Peyer's patch (tissue), 4 donors: ENCODE data around the gene RCL1.

Experiments
- CTCF ChIP-seq, 6 experiments: fragments of 450-650 bp in 4 of 6; fragments of 200-600 bp in 2 of 6; sonication (generic) in 1 of 6; IDR thresholded peaks; one replicate each; pipeline ENCODE4 v1.5.1; 2017 to 2019; ENCODE audit warnings: antibody characterized with exemption in 6 of 6, mild to moderate bottlenecking in 3 of 6, moderate library complexity in 1 of 6
- POLR2A ChIP-seq, 2 donors: fragments of 450-650 bp; IDR thresholded peaks; one replicate each; pipeline ENCODE4 v1.5.1; 2017; ENCODE audit warnings: antibody characterized with exemption in 2 of 2, mild to moderate bottlenecking in 2 of 2, moderate library complexity in 2 of 2

- TF ChIP-seq CTCF (IDR thresholded peaks at IDR 0.05) (no peak), POLR2A (IDR thresholded peaks at IDR 0.05) (no peak)
Observed at GRCh38 chr9:4886698-4887097, 94.0 kb downstream of the RCL1 start.
